K562 treated with DMSO at 1 percent for 24 hours (cell line): ENCODE measurements around the gene ARIH2. TPM values are rescaled to one million over a fixed set of nuclear protein-coding genes. Genes with fewer than 3 reads are reported as not detected.

ENCODE experiments used
- total RNA-seq: library from RNA; unstranded; fragments of 300-600 nt; gene quantifications from 2 replicates; pipeline ENCODE4 v1.2.3, GENCODE V29; 2022; ENCODE audit warnings: low read depth; ENCODE audit not compliant: insufficient read depth

Gene ARIH2
- 54.7 and 59.3 TPM in 2 replicates for total RNA-seq

DNA sequence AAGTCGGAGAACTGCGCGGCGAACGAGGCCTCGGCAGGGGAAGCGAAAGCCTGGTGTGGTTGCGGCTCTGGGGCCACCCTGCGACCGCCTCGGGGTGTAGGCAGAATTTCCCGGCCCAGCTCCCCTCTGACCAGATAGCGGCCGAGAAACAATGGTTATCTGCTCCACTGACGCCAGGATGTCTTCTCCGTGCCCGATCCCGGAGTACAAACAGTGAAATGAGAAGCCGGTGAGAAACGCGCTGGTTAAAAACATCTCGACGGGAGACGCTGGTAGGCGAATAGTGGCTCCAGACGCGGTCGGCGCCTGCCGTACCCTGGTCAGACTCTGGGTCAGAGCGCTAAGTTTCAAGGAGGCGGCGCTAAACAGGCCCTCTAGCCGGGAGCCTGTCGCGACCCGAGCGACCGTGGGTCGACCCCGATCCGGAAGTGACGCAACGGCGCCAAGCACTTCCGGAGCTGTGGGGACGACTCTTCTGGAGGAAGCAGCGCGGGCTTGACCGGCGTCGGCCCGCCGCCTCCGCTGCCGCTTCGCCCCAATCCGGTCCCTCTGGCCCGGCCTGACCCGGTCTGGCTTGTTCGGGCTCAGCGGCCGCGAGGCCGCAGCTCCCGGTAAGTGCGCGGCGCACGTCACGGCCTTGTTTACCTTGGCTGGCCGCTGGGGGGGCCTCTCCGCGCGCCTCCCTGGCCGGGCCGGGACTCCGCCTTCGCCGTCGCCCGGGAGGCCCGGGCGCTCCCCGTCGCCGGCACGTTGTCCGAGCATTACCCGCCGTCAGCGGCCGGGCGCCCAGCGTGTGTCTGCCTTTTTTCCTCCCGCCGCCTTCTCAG, at the start of gene ARIH2:
TSS of gene ARIH2 (plus strand) at position 455 of the 827 bp plus-strand sequence. CDS start 8,717 bp downstream, outside the sequence.

GRCh38 chr3:48898383-48899234, 20.0 kb upstream of the ARIH2 start, which contains the start of gene SLC25A20:
SLC25A20 (minus strand) TSS chr3:48898882; CDS start chr3:48898794, 88 bp downstream.

GRCh38 chr3:48989796-48990635, 71.4 kb downstream of the ARIH2 start, which contains the start of gene P4HTM:
P4HTM (plus strand) TSS chr3:48990241; CDS start chr3:48990257, 16 bp downstream.

DNA sequence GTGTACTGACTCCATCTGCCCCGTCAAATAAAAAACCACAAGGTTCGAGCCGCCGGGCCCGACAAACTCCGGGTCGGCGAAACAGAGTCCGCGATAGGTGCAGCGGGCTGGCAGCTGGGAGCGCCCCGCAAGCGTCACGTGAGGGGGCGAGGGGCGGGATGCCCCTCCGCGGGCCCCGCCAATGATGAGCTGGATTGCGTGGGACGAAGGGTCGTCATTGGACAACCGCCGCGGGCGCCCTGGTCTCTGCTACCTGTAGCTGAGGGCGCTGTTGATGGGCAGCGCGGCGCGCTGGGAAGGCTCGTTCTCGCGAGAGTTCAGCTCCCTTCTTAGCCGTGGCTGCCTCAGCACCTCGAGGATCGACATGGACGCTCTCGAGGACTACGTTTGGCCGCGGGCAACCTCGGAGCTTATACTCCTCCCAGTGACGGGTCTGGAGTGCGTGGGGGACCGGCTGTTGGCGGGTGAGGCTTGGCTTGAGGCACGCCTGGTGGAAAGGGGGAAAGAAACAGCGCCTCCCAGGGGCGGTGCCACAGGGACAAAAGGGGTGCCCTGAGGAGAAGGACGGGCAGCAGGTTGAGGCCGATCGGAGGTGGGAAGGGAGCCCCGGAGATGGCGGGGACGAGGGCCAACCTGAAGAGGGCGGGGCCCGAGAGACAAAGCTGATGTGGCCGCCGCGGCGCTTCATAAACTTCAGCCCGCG, 88.6 kb downstream of the ARIH2 start, which contains the start of gene WDR6:
TSS of gene WDR6 (plus strand) at position 324 of the 703 bp plus-strand sequence. CDS start at position 365, 41 bp downstream.

DNA sequence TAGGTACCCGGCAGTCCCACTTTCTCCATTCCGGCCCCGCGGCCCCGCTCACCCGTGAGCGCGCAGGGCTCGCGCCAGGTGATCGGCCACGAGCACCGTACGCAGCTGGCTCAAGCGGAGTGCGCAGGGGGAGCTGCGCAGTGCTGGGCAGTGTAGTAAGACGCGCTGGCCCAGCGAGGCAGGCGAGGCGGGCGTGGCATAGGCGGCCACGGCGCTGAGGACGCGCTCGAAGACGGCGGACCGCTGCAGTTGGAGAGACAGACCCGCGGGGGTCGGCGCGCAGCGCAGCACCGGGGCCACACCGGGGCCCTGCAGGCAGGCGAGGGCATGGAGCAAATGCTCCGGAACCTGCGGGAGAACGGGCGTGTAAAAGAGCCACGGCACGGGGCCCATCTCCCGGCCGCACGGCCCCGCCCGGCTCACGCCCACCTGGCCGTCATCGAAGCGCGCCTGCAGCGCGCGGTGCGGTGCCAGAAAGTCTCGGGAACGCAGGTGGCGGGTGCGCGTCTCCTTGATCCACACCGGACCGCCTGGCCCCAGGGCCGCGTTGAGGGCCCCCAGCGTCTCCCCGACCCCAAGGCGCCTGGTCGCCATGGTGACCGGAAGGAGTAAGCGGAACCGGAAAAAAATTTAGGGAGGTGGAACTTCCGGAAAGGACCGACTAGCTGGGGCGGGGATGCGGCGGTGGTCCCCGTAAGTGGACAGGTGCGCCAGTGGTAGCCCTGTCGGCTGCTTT, 99.5 kb downstream of the ARIH2 start, which contains the start of gene DALRD3:
TSS of gene DALRD3 (minus strand) at position 610 of the 736 bp plus-strand sequence. CDS start at position 594, 16 bp downstream.

DNA sequence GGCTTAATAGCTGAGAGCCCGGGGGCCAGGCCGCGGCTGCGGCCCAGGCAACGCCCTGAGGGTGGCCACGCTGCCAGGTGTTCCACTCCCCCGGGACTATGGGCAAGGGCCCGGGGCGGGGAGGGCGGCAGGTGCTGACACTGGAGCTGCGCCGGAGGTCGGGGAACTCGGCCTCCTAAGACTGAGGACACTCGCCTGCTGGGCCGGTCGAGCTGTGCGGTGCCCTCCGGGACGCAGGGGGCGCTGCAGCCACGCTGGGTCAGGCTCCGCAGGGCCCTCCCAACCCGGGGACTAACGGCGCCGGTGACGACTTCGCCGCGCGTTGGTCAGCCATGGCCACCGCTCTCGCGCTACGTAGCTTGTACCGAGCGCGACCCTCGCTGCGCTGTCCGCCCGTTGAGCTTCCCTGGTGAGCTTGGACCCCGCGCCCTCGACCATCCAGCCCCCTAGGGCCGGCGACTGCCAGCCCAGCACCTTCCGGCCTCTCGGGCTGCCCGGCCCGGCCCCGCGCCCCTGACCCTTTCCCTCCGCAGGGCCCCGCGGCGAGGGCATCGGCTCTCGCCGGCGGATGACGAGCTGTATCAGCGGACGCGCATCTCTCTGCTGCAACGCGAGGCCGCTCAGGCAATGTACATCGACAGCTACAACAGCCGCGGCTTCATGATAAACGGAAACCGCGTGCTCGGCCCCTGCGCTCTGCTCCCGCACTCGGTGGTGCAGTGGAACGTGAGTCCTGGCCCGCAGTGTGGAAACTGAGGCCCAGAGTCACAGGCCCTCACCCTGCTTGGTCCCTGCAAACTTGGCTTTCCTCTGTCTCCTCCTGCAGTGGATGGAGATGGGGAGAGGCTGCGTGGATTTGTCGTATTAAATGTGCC, 103.4 kb downstream of the ARIH2 start, which contains the start of gene NDUFAF3:
TSS of gene NDUFAF3 (plus strand) at position 309 of the 875 bp plus-strand sequence. CDS start at position 333, 24 bp downstream.

GRCh38 chr3:49028673-49029562, 110.3 kb downstream of the ARIH2 start, which contains the start of gene IMPDH2:
IMPDH2 (minus strand) TSS chr3:49029398; CDS start chr3:49029350, 48 bp downstream.

Other genes starting within 250 kb of the ARIH2 start
- gene NCKIPSD, start 232.9 kb upstream of the ARIH2 start, total RNA-seq = 25.6 and 27.7 TPM in 2 replicates
- gene IP6K2, start 201.6 kb upstream of the ARIH2 start, total RNA-seq = 56.1 and 62.7 TPM in 2 replicates
- gene PRKAR2A, start 71.0 kb upstream of the ARIH2 start, total RNA-seq = 106 and 110 TPM in 2 replicates
- gene SLC25A20, start 20.0 kb upstream of the ARIH2 start, total RNA-seq = 15.8 and 16.9 TPM in 2 replicates
- 0.71 and 1.1 TPM in 2 replicates for gene P4HTM, start 71.4 kb downstream of the ARIH2 start, total RNA-seq
- gene WDR6, start 88.5 kb downstream of the ARIH2 start, total RNA-seq = 98.0 and 98.5 TPM in 2 replicates
- 19.5 TPM in 2 replicates for gene DALRD3, start 99.7 kb downstream of the ARIH2 start, total RNA-seq
- 51.3 and 57.7 TPM in 2 replicates for gene NDUFAF3, start 103.3 kb downstream of the ARIH2 start, total RNA-seq
- gene IMPDH2, start 110.6 kb downstream of the ARIH2 start, total RNA-seq = 231 and 234 TPM in 2 replicates
- gene QRICH1, start 175.2 kb downstream of the ARIH2 start, total RNA-seq = 37.9 and 40.6 TPM in 2 replicates
- 615 and 618 TPM in 2 replicates for gene QARS1, start 185.9 kb downstream of the ARIH2 start, total RNA-seq
- 55.9 and 58.4 TPM in 2 replicates for gene USP19, start 202.0 kb downstream of the ARIH2 start, total RNA-seq
- gene LAMB2, start 214.2 kb downstream of the ARIH2 start, total RNA-seq = 33.5 and 36.3 TPM in 2 replicates
- 15.7 and 17.0 TPM in 2 replicates for gene CCDC71, start 247.5 kb downstream of the ARIH2 start, total RNA-seq